ENCODE results near the gene GGT5.
"Not testable (repeated sequence)": the region's sequence is repeated elsewhere in the genome, so short reads cannot be mapped to it uniquely, and the experiment has no call there.

Gene GGT5

GRCh38 chr22:24245030-24245431, at the start of gene GGT5:
GGT5 (minus strand) TSS chr22:24245082; CDS start chr22:24244725, 357 bp downstream.
- not testable (repeated sequence) for DNase-seq (ENCODE audit: low read depth in 2 of 2)

GRCh38 chr22:24292202-24292830, 47.4 kb upstream of the GGT5 start:
- not testable (repeated sequence) for DNase-seq (ENCODE audit: low read depth in 2 of 2)

DNA sequence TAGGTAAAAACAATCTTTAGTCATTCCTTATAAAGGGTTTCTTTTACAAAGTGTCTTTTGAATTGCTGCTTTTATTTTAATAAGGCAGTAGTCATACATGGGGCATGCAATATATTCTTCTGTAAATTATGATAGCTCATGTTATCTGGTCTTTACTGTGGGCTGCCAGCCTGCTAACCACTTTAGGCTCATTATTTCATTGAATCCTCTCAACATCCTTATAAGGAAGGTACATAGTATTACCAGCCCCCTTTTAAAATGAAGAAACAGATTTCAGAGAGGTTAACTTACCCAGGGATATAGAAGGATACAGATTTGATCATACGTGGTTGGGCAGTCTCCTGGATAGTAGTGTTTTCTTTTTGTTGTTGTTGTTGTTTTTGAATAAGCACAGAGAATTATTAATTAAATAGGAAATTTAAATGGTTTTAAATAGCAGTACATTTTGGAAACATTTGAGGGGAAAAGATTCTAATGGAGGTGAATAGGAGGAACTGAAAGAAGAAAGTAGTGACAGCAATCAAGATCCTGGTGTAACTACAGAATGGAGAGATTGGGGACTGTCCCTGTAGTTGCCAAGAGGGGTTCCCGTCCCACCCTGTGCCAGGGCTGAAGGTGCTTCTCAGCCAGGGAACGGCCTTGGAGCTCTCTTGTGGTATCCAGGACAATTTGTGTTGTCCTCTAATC, 46.8 kb upstream of the GGT5 start:
- DNase-seq (ENCODE audit: low read depth in 2 of 2) = no peak

DNA sequence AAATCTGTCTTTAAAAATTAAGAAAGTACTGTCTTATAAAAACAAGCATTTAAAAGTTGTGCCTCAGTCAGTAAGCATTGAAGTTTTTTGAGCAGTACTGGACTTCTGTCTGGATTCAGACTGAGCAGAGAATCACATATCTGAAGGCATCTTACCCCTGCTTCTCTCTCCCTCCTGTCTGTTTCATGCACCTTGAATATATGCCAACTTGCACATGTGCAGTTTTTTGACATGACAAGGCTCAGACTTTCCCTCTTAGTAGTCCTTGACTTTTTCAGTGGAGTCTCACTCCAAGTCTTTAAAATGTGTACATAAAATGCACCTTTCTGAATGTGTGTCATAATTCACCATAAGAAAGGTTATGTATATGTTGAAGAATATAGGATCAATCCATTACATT, 45.6 kb upstream of the GGT5 start:
- peak; percentile 17 to 20 for DNase-seq (ENCODE audit: low read depth in 2 of 2)

GRCh38 chr22:24289741-24290163, 44.9 kb upstream of the GGT5 start:
- DNase-seq (ENCODE audit: low read depth in 2 of 2) = no peak

GRCh38 chr22:24289114-24289513, 44.2 kb upstream of the GGT5 start:
- DNase-seq (ENCODE audit: low read depth in 2 of 2) = peak; percentile 85 to 86

DNA sequence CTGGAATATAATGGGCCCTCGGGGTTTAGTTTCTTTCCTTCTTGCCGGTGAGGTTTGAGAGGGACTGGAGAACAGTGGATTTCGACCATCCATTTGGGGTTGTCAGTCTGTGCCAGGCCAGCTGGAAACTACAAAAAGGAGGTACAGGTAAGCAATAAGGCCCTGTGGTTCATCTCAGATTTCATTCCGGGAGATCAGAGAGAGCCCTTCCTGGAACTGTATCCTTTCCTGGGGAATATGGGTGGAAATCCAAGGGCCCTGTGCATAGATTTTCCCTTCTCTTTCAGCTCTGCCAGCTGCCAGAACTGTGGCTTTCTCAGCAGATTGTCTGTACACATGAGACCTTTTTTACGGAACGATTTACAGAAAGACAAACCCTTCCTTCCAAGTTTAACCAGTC, 42.9 kb upstream of the GGT5 start:
- not testable (repeated sequence) for DNase-seq (ENCODE audit: low read depth in 2 of 2)

DNA sequence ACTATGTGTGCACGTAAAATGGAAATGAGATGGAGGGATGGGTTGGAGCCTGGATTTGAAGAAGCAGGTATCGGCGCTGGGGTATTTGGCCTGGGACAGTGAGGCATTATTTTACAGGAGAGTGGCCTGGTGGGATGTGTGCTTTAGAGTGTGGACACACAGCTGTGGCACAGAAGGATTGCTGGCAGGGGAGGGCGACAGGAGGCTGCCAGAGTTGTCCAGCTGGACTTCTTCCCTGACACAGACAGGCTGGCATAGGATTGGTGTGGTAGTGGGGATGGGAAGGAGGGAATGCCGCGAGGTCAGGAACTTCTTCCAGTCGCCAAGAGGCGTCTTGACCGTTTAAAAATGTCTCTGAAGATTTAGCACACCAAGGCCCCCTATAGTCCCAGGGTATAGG, 42.3 kb upstream of the GGT5 start:
- DNase-seq (ENCODE audit: low read depth in 2 of 2) = not testable (repeated sequence)

GRCh38 chr22:24285245-24285644, 40.4 kb upstream of the GGT5 start:
- peak; percentile 50 to 51 for DNase-seq (ENCODE audit: low read depth in 2 of 2)

GRCh38 chr22:24284747-24285203, 39.9 kb upstream of the GGT5 start:
- no peak for DNase-seq (ENCODE audit: low read depth in 2 of 2)

- DNase-seq (ENCODE audit: low read depth in 2 of 2) = no peak
Measured at GRCh38 chr22:24282401-24282800, 37.5 kb upstream of the GGT5 start.

DNA sequence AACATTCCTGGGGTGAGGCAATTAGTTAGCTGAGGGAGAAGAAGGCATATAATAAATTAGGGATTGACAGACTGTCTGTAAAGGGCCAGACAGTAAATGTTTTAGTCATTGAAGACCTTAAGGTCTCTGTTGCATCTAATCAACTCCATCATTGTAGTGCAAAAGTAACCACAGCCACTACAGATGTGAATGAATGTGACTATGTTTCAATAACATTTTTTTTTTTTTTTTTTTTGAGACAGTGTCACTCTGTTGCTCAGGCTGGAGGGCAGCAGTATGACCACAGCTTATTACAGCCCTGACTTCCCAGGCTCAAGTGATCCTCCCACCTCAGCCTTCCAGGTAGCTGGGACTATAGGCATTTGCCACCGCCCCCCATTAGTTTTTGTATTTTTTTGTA, 35.5 kb upstream of the GGT5 start:
- DNase-seq (ENCODE audit: low read depth in 2 of 2) = not testable (repeated sequence)

- not testable (repeated sequence) for DNase-seq (ENCODE audit: low read depth in 2 of 2)
Measured at GRCh38 chr22:24274696-24275405, 30.0 kb upstream of the GGT5 start.

DNA sequence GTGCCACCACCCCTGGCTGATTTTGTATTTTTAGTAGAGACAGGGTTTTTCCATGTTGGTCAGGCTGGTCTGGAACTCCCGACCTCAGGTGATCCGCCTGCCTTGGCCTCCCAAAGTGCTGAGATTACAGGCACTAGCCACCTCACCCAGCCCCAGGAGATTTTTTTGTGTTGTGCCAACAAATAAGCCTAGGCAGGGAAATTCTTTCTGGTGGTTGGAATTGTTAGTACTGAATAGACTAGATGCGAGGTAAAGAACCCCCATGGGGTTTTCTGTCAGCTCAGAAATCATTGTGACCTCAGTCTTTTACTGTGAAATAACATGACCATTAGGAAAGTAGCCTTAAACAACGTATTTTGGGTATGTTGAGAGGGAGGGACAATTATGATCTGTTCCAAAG, 29.0 kb upstream of the GGT5 start:
- DNase-seq (ENCODE audit: low read depth in 2 of 2) = not testable (repeated sequence)

DNA sequence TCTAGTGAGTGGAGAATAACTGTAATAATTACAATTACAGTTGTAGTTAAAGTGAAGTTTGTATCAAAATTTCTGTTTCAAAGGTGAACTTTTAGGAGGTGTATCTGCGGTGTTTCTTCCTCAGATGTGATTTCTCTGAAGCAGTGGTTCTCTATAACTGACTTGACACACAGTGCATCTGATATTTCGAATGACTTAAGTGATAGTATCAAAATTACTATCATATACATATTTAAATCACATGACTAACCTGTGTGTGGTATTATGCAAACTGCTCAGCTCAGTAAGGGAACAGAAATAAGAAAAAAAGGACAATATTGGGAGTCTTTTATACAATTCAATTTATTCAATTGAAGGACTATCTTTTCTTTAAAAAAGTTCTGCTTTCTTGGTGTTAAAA, 28.1 kb upstream of the GGT5 start:
- not testable (repeated sequence) for DNase-seq (ENCODE audit: low read depth in 2 of 2)

DNA sequence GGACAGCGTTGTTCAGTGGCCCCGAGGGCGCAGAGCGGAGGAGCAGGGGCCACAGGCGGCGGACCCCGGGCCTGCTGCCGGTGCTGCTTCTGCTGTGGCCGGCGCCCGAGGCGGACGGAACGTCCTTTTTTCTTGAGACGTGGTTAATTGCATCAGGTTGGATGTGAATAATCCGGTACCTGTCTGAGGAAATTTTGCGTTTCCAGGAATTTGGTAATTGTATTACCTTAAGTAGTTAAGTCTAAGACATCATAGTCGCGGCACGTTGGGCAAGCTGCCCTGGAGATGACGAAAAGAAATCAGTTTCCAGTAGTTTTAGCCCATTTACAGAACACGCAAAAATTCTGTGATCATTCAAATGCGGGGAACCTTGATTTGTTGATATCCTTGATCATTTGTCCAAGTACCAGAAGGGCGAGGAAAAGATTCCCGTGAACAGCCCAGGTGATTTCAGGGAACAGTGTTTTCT, 26.5 kb upstream of the GGT5 start:
- no peak for DNase-seq (ENCODE audit: low read depth in 2 of 2)

GRCh38 chr22:24270556-24271385, 25.9 kb upstream of the GGT5 start, which contains the start of gene SPECC1L:
SPECC1L (plus strand) TSS chr22:24270831; CDS start chr22:24302232, 31,401 bp downstream.
- peak; percentile 78 to 80 for DNase-seq (ENCODE audit: low read depth in 2 of 2)

- DNase-seq (ENCODE audit: low read depth in 2 of 2) = not testable (repeated sequence)
Measured at GRCh38 chr22:24266495-24266894, 21.6 kb upstream of the GGT5 start.

DNA sequence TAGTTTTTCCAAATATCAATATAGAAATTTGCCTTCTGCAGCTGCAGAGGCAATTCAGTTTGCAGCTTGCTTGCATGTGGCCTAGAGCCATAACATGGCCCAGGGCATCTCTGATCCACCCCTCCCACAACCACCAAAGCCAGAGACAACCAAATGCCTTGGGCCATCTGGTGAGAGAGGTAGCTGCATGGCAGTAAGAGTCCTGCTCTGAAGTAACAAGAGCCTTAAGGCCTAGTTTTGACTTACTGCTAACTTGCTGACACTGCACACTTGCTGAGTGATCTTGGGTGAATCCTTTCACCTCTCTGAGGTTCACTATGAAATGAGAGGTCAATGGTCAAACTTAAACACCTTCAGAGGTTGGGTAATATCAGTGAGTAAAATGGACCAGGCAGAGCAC, 20.9 kb upstream of the GGT5 start:
- DNase-seq (ENCODE audit: low read depth in 2 of 2) = no peak

- not testable (repeated sequence) for DNase-seq (ENCODE audit: low read depth in 2 of 2)
Measured at GRCh38 chr22:24264329-24264896, 19.5 kb upstream of the GGT5 start.

DNA sequence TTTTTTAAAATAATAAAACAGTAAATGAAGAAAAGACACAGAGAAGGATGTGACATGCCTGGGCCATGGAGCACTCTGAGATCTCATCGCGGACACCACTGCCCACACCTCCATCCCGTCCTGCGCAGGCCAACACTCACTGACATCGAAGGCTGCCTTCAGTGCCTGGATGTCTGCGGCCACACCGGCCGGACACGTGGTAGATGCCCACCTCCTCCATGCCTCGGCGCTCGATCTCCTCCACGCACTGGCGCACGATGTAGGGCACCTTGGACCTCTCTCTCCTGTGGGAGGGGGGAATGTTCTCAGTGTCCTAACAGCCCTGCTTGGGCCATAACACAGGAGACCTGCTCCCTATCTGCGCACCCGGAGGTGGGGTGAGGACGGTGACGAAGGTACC, 18.6 kb upstream of the GGT5 start:
- not testable (repeated sequence) for DNase-seq (ENCODE audit: low read depth in 2 of 2)

Measured in fibroblast of skin of left quadriceps (primary cell).